IPS DF 4.7 (cell line): Measurements from ENCODE around the gene BNIP1.
"Not testable (repeated sequence)": the region's sequence is repeated elsewhere in the genome, so short reads cannot be mapped to it uniquely, and the experiment has no call there.

ENCODE experiments used
- DNase-seq: peaks from one replicate; pipeline ENCODE4 v3.0.0-alpha.2; 2013; ENCODE audit warnings: low spot score; ENCODE audit errors: extremely low read depth

Gene BNIP1, protein sequence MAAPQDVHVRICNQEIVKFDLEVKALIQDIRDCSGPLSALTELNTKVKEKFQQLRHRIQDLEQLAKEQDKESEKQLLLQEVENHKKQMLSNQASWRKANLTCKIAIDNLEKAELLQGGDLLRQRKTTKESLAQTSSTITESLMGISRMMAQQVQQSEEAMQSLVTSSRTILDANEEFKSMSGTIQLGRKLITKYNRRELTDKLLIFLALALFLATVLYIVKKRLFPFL

DNA sequence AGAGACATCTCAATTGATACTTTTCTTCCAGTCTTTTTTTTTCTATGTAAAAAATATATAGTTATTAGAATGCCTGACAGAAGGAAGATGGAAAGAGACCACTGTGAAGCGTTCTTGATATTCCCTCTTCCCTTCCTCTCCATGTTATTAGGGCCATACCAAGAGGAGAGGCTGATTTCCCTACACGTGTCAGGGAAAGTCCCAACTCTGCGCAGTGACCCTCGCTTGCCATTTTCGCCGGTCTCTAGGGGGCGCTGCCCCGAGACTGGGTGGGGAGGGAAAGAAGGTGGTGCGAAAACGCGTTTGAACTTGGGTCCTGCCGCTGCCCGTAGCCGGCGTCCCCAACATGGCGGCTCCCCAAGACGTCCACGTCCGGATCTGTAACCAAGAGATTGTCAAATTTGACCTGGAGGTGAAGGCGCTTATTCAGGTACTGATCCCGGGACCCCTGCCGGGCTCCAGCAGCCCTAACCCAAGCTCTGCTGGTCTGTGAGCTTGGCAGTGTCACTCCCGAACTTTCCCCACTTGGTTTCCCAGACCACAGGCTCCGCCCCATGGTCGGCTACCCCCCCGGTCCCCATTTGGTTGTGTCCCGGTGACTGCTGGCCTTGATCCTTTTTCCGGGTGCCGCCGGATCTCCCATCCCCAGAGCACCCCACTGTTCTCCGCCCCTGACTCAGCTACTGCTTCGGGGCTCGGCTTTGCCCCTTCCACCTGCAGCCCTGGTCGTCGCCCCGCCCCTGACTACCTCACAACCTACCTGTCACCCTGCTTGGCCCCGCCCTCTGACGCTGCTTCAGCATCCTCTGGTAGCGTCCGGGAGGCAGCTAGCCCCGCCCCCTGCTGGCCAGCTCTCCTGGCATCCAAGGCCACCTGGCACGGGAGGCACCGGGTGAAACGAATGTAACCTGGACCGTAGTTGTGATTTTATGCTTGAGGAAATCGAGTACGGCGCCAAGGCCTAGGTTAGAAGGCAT is at the start of gene BNIP1:
Gene BNIP1 (plus strand): TSS at position 332 of the 977 bp plus-strand sequence. CDS start 15 bp downstream, at position 347.
- peak; percentile 87 for DNase-seq

GRCh38 chr5:173098787-173099186 is 45.5 kb upstream of the BNIP1 start:
- no peak for DNase-seq

GRCh38 chr5:173099461-173099860 is 44.9 kb upstream of the BNIP1 start:
- no peak for DNase-seq

DNA sequence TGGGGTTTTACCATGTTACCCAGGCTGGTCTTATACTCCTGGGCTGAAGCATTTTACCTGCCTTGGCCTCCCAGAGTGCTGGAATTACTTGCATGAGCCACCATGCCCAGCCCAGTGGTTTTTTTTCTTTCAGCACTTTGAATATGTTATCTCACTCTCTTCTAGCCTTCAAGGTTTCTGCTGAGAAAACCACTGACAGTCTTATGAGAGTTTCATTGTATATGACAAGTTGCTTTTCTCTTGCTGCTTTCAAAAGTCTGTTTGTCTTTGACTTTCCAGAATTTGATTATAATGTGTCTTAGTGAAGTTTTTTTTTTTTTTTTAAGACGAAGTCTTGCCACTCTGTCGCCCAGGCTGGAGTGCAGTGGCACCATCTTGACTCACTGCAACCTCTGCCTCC is 43.1 kb upstream of the BNIP1 start:
- DNase-seq, result no peak

GRCh38 chr5:173103411-173103810 is 40.9 kb upstream of the BNIP1 start:
- no peak for DNase-seq

- DNase-seq, result no peak
These were observed 35.4 kb upstream of the BNIP1 start for GRCh38 chr5:173108914-173109313.

- DNase-seq, result no peak
These were observed 29.8 kb upstream of the BNIP1 start for GRCh38 chr5:173114536-173114935.

DNA sequence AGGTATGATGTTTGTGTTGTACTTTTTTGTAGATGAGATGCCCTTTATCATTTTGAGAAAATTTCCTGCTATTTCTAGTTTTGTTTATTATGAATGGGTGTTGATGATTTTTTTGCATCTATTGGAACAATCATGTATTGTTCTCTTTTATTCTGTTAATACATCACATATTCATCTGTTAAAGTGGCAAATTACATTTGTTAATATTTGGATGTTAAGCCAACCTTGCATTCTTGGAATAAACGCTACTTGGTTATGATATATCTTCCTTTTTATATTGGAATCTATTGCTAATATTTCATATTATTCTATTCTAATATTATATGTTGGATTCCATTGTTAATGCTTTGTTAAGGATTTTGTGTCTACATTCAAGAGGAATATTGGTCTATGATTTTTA is 24.6 kb upstream of the BNIP1 start:
- no peak for DNase-seq

GRCh38 chr5:173123416-173123815 is 20.9 kb upstream of the BNIP1 start:
- no peak for DNase-seq

GRCh38 chr5:173132166-173132565 is 12.2 kb upstream of the BNIP1 start:
- DNase-seq, result not testable (repeated sequence)

DNA sequence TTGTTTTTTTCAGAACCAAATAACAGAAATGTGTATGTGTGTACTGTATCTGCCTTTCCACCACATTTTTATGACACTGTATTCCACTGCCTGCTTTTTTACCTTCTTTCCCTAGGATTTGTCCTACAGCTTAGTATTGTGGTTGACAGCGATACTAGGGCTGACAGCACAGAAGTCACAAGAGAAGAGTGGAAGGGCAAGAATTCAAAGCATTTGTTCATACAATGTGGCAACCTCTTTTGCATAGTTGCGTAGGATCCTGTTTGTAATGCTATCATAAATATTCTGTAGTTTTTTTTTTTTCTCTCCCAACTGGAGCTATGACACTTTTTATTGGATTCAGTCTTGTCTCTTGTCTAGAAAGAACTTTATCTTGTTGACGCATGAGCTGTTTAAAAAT is 5.6 kb upstream of the BNIP1 start:
- no peak for DNase-seq

GRCh38 chr5:173139631-173140030 is 4.7 kb upstream of the BNIP1 start:
- DNase-seq, result no peak

DNA sequence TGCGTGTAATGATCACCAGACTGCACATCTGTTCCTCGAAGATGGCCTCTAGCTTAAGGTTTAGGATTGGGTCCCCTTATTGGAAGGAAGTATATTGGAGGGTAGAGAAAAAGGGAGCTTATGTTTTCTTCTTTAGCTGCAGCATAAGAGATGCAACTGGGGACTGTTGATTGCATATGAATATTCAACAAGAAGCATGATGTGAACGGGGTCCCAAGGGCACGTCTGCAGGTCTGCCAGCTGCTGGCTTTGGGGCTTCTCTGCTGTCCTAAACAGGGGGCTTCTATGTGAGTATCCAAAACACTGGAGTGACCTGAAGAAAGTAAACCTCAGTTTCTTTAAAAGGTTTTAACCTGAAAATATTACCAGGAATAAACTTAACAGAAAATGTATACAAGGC is 3.6 kb upstream of the BNIP1 start:
- no peak for DNase-seq

- no peak for DNase-seq
These were observed 764 bp upstream of the BNIP1 start for GRCh38 chr5:173143567-173143966.

GRCh38 chr5:173148354-173148753 is 4.0 kb downstream of the BNIP1 start:
- no peak for DNase-seq

DNA sequence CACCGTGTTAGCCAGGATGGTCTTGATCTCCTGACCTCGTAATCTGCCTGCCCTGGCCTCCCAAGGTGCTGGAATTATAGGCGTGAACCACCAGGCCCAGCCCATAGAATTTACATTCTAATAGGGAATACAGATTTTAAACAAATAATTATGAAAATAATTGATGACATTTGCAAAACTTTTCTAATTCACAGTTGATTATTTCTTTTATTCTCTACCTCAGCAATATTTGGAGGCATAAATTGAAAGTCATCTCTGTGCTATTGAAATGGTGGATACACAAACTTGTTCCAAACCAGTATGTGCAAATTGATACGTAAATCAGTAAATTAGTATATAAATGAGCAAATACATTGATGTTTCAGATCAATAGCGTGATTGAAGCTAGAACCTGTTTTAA is 8.2 kb downstream of the BNIP1 start:
- DNase-seq, result no peak

GRCh38 chr5:173153842-173154241 is 9.5 kb downstream of the BNIP1 start:
- DNase-seq, result no peak

- DNase-seq, result not testable (repeated sequence)
These were observed 10.3 kb downstream of the BNIP1 start for GRCh38 chr5:173154619-173155018.

DNA sequence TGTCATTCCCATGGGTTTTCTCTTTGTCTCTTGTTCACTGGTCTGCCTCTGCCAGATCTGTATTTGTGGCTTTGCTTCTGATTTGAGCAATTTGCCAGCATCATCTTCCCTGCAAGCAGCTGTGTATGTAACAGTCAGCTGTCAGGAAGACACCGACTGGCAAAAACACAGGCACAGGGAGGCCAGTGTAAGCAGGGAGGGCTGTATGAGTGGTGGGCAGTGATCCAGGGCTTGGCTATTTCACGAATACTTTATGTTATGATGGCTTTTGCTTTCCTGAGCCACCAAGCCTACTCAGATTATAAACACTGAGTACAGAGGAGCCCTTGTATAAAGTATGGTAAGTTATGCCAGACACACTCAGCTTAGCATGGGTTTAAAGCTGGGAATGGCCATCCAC is 11.6 kb downstream of the BNIP1 start:
- no peak for DNase-seq

DNA sequence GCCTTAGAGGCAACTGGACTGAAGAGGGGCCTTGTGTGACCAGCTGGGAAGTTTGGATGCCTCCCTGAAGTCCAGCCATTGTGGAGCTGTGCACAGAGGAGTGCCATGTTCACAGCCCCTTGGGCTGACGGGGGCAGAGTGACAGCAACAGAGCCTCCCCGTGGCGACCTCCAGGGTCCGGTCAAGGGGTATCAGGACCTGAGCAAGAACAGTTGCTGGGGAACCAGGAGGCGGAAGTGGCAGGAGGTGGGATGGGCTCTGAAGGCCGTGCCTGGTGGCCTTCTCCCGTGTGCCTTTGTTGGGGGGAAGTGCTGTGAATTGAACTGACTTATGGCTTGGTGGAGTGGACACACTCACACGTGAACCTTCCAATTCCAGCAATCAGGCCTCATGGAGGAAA is 14.0 kb downstream of the BNIP1 start:
- DNase-seq, result no peak

DNA sequence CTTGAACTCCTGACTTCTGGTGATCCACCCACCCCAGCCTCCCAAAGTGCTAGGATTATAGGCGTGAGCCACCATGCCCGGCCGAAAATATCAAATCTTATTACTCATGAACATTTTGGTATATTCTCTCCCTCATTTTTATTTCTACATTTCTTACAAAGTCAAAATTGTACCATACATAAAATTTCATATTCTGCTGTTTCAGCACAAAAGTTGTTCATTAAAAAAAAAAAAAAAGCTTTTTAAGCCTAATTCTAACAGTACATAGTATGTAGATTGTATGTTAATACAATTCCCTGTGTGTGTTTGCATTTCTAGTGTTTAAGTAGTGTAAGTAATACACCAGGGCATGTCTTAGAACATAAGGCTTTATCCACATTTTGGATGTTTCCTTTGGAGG is 14.9 kb downstream of the BNIP1 start:
- no peak for DNase-seq

DNA sequence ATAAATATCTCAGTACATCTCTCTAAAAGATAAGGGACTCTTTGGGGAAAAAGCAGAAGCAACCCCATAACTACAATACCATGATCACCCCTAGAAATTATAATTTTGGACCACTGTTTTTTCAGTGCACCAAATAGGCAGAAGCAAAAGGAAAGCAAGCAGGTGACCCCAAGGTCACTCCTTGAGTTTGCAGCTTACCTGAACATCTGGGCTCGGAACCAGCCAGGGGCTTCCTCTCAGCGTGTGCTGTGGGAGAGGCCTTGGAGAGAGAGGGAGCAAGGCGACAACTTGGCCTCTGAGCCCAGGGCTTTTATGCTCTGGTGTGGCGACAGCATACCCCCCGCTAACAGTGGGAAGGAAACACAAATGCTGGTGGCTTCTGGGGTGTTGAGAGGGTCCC is 16.8 kb downstream of the BNIP1 start:
- no peak for DNase-seq

DNA sequence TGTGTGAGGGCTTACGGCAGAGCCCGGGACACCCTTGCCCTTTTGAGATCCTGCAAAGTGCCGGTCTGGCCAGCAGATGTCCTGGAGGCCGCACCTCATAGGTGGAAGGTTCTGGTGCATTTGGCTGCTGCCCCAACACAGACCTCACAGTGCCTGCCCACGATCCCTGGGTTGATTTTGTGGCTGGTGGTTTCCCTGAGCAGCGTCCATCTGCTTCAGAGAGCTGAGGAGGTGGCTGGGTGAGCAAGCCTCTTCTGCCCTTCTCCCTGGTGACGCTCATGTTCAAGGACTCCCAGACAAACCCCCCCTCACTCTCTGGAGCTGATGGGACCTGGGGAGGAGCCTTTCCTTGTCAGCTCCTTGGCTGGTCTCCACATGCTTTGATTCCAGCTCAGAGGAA is 18.9 kb downstream of the BNIP1 start:
- DNase-seq, result no peak
